NB4 (cell line): ENCODE results near the gene CR1L.
"Not testable (repeated sequence)": the region's sequence is repeated elsewhere in the genome, so short reads cannot be mapped to it uniquely, and the experiment has no call there.

Experiments used
- POLR2A ChIP-seq: IDR thresholded peaks from 2 replicates; pipeline ENCODE4 v1.6.1; 2011; ENCODE audit warnings: mild to moderate bottlenecking; ENCODE audit not compliant: insufficient read length; ENCODE audit errors: extremely low read depth
- TF ChIP-seq, protein P1 (sequence below): IDR thresholded peaks from one replicate; pipeline ENCODE4 v1.5.1; 2012; ENCODE audit warnings: low read depth, low read length
- TF ChIP-seq, protein P2 (sequence below): IDR thresholded peaks from 2 replicates; pipeline ENCODE4 v1.6.1; 2011; ENCODE audit warnings: low read depth, low read length

DNA sequence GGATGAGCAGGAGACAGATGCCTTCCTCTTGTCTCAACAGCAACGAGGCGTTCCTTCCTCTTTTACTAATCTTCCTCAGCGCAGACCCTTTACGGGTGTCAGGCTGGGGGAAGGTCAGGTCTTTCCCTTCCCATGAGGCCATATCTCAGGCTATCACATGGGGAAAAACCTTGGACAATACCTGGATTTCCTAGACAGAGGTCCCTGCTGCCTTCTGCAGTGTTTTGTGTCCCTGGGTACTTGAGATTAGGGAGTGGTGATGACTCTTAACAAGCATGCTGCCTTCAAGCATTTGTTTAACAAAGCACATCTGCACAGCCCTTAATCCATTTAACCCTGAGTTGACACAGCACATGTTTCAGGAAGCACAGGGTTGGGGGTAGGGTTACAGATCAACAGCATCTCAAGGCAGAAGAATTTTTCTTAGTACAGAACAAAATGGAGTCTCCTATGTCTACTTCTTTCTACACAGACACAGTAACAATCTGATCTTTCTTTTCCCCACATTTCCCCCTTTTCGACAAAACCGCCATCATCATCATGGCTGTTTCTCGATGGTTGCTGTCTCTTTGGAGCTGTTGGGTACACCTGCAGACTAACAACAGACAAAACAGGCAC, 9.3 kb upstream of the CR1L start:
- TF ChIP-seq, protein P1, sequence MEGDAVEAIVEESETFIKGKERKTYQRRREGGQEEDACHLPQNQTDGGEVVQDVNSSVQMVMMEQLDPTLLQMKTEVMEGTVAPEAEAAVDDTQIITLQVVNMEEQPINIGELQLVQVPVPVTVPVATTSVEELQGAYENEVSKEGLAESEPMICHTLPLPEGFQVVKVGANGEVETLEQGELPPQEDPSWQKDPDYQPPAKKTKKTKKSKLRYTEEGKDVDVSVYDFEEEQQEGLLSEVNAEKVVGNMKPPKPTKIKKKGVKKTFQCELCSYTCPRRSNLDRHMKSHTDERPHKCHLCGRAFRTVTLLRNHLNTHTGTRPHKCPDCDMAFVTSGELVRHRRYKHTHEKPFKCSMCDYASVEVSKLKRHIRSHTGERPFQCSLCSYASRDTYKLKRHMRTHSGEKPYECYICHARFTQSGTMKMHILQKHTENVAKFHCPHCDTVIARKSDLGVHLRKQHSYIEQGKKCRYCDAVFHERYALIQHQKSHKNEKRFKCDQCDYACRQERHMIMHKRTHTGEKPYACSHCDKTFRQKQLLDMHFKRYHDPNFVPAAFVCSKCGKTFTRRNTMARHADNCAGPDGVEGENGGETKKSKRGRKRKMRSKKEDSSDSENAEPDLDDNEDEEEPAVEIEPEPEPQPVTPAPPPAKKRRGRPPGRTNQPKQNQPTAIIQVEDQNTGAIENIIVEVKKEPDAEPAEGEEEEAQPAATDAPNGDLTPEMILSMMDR, result not testable (repeated sequence)
- TF ChIP-seq POLR2A, result not testable (repeated sequence)
- TF ChIP-seq, protein P2, sequence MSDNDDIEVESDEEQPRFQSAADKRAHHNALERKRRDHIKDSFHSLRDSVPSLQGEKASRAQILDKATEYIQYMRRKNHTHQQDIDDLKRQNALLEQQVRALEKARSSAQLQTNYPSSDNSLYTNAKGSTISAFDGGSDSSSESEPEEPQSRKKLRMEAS, result not testable (repeated sequence)
